ENCODE results near the gene LMO7. TPM values are rescaled to one million over a fixed set of nuclear protein-coding genes. Genes with fewer than 3 reads are reported as not detected.

Gene LMO7
- total and polyA plus RNA-seq, 3 donors from 2014 or later = 39.1 to 132 (median 111) TPM

GRCh38 chr13:75829830-75830229 lies 193.7 kb downstream of the LMO7 start:
- TF ChIP-seq CTCF (IDR thresholded peaks at IDR 0.05) (no peak), POLR2A (IDR thresholded peaks at IDR 0.05) (no peak)
- Histone ChIP-seq H3K27ac (no peak overlapping the region), H3K4me1 (no peaks in the 10 kb centered on the region), H3K4me3 (no peak overlapping the region), H3K27me3 (no peaks in the 10 kb centered on the region), H3K9me3 (no peaks in the 10 kb centered on the region), H3K36me3 (ENCODE audit: low read depth, missing control alignments) (no peaks in the 10 kb centered on the region)
- whole genome bisulfite sequencing, 2 donors = 88 to 95% methylated on average over 1 of the region's 1 CpG
- intact Hi-C loops (cut with DNase I; ENCODE audit: low total_unique reads) = no loop called here
- DNase-seq = no peak

- Histone ChIP-seq H3K9me3 (no peaks in the 10 kb centered on the region), H3K4me1 (no peaks in the 10 kb centered on the region), H3K36me3 (ENCODE audit: low read depth, missing control alignments) (no peaks in the 10 kb centered on the region), H3K27ac (no peak overlapping the region), H3K4me3 (no peak overlapping the region), H3K27me3 (no peaks in the 10 kb centered on the region)
- WGBS, 2 donors = 95 to 97% methylated on average over 1 of the region's 1 CpG
- intact Hi-C loops (cut with DNase I; ENCODE audit: low total_unique reads) = no loop called here
- TF ChIP-seq CTCF (IDR thresholded peaks at IDR 0.05) (no peak), POLR2A (IDR thresholded peaks at IDR 0.05) (no peak)
- no peak for DNase-seq
These were observed 194.7 kb downstream of the LMO7 start for GRCh38 chr13:75830842-75831241.

GRCh38 chr13:75831389-75831788 lies 195.3 kb downstream of the LMO7 start:
- DNase-seq = no peak
- no peaks in the 10 kb centered on the region for H3K27me3 ChIP-seq
- no peak overlapping the region for H3K27ac ChIP-seq
- H3K36me3 ChIP-seq (ENCODE audit: low read depth, missing control alignments) = no peaks in the 10 kb centered on the region
- intact Hi-C loops (cut with DNase I; ENCODE audit: low total_unique reads) = no loop called here
- TF ChIP-seq CTCF (IDR thresholded peaks at IDR 0.05) (no peak), POLR2A (IDR thresholded peaks at IDR 0.05) (no peak)
- no peak overlapping the region for H3K4me3 ChIP-seq
- no peaks in the 10 kb centered on the region for H3K9me3 ChIP-seq
- no peaks in the 10 kb centered on the region for H3K4me1 ChIP-seq

- no peak for DNase-seq
- WGBS, 2 donors = 95 to 98% methylated on average over 5 of the region's 5 CpGs
- TF ChIP-seq POLR2A (IDR thresholded peaks at IDR 0.05) (no peak), CTCF (IDR thresholded peaks at IDR 0.05) (no peak)
- no peaks in the 10 kb centered on the region for H3K9me3 ChIP-seq
- intact Hi-C loops (cut with DNase I; ENCODE audit: low total_unique reads) = no loop called here
- H3K4me1 ChIP-seq = no peaks in the 10 kb centered on the region
- H3K4me3 ChIP-seq = no peak overlapping the region
- no peak overlapping the region for H3K27ac ChIP-seq
- no peaks in the 10 kb centered on the region for H3K36me3 ChIP-seq (ENCODE audit: low read depth, missing control alignments)
- H3K27me3 ChIP-seq = no peaks in the 10 kb centered on the region
These were observed 196.7 kb downstream of the LMO7 start for GRCh38 chr13:75832812-75833211.

GRCh38 chr13:75836441-75836840 lies 200.3 kb downstream of the LMO7 start:
- whole genome bisulfite sequencing, 2 donors = 89 to 94% methylated on average over 4 of the region's 4 CpGs
- H3K4me1 ChIP-seq = no peaks in the 10 kb centered on the region
- intact Hi-C loops (cut with DNase I; ENCODE audit: low total_unique reads) = no loop called here
- H3K36me3 ChIP-seq (ENCODE audit: low read depth, missing control alignments) = no peaks in the 10 kb centered on the region
- no peaks in the 10 kb centered on the region for H3K9me3 ChIP-seq
- no peak for TF ChIP-seq CTCF (IDR thresholded peaks at IDR 0.05)
- no peak for TF ChIP-seq POLR2A (IDR thresholded peaks at IDR 0.05)
- H3K27me3 ChIP-seq = no peaks in the 10 kb centered on the region
- no peak overlapping the region for H3K27ac ChIP-seq
- H3K4me3 ChIP-seq = no peak overlapping the region
- DNase-seq = no peak

Data from testis (tissue), 3 donors.